H54 (cell line): ENCODE results near the gene CACUL1.

ENCODE experiments used
- DNase-seq: peaks from one replicate; pipeline ENCODE4 v3.0.0; 2011; ENCODE audit warnings: low spot score, mixed read lengths; ENCODE audit not compliant: insufficient read length
- FAIRE-seq: peaks from 3 replicates; lab custom pipeline; 2011; peaks lifted over from hg19 to GRCh38; lab: Jason Lieb, UNC
- POLR2A ChIP-seq: IDR thresholded peaks from 2 replicates; pipeline ENCODE4 v1.6.1; 2011; ENCODE audit warnings: low read depth, mild to moderate bottlenecking, low read length

Gene CACUL1

DNA sequence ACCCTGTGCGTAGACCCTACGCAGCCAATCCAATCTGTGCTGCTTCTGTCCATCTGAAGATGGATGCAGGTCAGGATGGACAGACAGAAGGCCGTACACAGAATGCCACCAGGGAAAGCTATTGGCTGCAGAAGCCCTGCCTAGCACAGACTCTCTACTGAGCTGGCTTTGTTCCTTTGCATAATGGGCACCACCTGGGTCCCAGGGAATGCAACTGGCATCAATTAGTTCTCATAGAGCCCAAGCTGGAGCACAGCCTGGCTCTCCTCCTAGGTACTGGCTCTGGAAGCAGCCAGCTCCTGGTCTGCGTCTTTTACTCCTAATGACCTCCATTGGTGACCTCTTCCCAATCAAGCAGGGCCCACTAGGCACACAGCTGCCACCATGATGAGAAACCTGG lies 26.8 kb upstream of the CACUL1 start:
- FAIRE-seq (no peak), DNase-seq (no peak)
- TF ChIP-seq POLR2A = no peak

DNA sequence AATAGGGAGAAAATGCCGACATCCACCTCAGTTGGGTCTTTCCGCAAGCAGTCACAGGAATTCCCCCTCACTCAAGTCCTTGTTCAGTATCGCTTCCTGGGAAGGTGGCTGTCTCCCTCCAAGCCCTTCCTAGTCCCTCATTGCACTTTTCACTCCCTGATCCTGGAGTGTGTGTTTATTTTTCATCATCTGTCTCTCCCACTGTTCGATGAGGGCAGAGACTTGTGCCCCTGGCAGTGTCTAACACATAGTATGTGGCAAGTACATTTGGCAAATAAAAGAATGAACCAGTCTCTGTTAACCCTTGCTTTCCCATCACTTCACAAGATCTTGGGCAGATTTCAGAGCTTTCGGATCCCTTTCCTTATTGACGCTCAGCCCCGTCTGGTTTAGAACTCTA lies 24.0 kb upstream of the CACUL1 start:
- no peak for DNase-seq
- no peak for FAIRE-seq
- TF ChIP-seq POLR2A = no peak

DNA sequence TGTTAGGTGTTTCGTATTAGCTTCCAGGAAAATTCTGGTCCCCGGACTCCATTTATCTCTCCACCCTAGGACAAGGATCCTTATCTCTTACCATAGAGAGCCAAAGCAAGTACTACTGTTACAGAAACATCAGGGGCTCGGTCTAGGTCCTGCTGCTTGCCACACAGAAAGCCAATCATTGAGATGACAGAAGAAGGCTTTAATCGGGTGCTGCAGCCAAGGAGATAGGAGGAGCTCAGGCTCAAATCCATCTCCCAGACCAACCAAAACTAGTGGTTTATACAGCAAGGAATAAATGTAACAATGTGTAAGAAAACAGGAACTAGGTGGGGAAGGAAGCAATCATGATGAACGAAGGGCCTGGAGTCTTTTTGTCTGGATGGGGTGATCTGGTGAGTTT lies 22.2 kb upstream of the CACUL1 start:
- DNase-seq (no peak), FAIRE-seq (no peak)
- TF ChIP-seq POLR2A = no peak

DNA sequence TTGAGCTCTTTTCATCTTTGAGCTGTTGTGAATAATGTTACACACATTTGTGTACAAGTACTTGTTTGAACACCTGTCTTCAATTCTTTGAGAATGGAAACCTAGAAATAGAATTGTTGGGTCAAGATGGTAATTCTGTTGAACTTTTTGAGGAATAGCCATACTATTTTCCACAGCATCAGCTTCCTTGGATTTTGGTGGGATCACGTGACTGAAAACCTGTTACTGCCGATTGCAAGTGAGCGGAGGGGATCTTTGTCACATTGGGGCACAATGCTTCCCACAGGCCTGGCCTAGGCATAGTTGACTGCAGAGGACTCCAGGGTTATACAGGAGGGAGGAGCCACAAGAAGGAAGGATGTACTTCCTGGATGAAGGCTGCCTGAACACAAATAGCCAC lies 21.3 kb upstream of the CACUL1 start:
- FAIRE-seq = no peak
- TF ChIP-seq POLR2A = no peak
- no peak for DNase-seq

DNA sequence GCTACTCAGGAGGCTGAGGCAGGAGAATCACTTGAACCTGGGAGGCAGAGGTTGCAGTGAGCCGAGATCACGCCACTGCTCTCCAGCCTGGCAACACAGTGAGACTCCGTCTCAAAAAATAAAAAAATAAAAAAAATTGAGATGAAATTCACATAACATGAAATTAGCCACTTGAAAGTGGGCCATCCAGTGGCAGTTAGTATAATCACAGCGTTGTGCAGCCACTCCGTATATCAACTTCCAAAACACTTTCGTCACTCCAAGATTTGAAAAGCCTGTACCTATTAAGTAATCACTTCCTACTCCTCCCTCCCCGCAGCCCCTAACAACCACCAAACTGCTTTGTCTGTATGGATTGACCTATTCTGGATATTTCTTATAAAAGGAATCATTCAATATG lies 20.7 kb upstream of the CACUL1 start:
- DNase-seq (no peak), FAIRE-seq (no peak)
- TF ChIP-seq POLR2A = no peak

DNA sequence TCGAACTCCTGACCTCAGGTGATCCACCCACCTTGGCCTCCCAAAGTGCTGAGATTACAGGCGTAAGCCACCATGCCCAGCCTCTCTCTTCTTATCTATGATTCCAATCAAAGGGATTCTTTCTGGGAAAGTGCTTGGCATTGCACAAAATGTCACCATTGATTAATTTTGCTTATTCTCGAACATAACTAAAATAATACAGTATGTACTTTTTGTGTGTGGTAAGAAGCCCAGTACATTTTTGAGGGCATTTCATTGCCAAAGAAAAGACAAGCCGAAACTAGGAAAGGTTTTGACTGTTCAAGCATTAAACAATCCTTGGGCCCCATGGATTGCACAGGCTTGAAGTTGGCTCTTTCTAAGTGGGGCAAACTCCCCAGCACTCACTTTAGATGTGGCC lies 18.3 kb upstream of the CACUL1 start:
- DNase-seq = no peak
- TF ChIP-seq POLR2A = no peak
- FAIRE-seq = no peak

DNA sequence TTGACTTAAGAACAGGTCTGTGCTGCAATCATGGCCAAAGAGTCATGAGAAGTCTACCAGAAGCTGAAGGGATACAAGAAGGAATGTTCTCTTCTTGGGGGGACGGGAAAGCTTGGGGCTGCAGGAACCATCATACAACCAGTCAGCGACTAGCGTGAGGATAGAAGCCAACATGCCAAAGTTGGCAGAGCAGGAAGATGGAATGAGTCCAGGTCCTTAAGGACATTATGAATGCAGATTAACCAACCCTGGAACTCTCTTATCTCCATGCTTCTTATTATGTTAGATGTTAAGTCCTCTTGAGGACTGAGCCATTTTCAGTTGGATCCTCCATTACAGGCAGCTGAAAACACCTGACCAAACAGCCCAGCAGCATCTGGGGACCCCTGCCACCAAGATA lies 17.2 kb upstream of the CACUL1 start:
- no peak for DNase-seq
- no peak for FAIRE-seq
- no peak for TF ChIP-seq POLR2A

DNA sequence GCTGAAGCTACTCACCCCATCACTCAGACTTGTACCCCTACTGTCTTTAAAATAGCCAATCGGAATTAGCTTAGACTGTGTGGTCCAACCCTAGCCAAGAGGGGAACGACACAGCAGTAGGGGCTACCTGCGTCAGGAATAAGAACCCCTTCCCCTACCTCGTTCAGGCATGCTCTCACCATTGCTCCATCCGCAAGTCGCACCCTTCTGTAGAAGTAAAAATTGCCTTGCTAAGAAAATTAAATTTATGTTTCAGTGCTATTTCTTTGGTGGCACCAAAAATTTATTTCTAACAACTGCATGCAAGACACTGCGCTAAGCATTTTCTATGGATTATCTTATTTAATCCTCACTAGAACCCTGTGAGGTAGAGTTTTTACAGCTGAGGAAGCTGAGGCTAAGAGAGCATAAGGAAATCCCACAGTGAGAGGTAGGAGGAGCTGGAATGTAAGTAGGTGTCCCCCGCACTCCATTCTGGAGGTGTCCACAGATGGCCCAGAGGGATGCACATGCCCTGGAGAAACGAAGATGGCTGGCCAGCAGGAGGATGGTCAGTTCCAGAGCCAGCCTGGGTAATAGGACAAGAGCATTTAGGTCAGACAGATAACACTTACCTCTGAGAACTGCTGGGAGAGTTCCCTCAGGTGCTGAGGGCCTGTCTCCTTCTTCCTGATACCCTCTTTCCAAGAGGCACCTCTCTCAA lies 15.3 kb upstream of the CACUL1 start:
- FAIRE-seq = no peak
- DNase-seq = no peak
- no peak for TF ChIP-seq POLR2A

DNA sequence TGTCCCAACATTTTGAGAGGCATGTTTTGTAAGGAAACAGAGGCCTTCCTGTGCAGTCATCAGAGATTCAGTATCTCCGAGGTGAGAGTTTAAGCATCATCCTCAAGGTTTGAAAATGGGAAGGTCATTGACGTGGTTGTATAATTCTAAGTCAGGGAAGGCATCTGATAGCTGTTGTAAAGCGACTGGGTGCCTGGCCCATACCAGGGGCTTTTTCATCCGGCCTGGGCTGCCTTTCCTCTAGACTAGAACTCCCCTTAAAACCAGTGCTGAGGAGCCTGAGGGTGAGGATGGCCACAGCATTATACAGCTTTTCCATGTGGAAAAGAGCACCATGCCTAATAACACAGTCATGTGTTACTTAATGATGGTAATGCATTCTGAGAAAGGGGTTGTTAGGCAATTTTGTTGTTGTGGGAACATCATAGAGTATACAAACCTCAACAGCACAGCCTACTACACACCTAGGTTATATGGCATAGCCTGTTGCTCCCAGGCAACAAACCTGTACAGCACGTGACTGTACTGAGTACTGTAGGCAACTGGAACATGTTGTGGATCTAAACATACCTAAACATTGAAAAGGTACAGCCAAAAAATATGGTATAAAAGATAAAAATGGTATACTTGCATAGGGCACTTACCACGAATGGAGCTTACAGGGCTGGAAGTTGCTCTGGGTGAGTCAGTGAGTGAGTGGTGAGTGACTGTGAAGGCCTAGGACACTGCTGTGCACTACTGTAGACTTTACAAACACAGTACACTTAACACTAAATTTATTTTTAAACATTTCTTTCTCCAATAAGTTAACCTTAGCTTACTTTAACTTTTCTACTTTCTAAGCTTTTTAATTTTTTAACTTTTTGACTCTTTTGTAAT lies 13.5 kb upstream of the CACUL1 start:
- no peak for DNase-seq
- TF ChIP-seq POLR2A = no peak
- no peak for FAIRE-seq

DNA sequence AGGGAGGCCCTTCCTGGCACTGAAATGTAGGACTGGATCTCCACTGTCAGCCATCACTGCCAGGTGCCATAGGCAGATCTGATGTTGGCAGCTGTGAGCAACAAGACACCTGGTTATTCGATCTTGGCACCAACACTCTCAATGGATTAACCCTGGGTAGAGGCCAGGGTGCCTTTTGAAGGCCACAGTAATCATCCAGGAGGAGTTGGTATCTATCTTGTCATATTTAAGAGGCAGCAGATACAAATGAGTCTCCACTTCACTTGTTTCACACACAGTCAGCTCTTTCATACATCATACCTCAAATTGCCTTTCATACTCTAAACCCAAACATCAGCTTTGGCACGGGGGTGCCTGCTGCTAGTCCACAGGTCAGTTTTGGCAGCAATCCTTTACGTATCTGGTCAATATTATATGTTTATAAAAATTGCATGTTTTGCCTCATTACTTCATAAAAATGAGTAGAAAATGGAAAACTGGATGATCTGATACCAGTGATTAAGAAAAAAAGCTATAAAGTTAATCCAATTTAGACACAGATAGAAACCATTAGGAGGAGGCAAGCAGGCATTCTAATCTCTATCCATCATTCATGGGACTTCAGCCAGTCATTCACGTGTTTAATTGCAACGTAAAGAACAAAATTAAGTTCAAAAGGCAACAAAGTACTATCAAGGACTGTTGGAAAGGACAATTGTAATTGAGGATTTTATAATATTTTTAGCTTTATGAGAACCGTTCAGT lies 12.7 kb upstream of the CACUL1 start:
- TF ChIP-seq POLR2A = no peak
- DNase-seq (no peak), FAIRE-seq (no peak)

DNA sequence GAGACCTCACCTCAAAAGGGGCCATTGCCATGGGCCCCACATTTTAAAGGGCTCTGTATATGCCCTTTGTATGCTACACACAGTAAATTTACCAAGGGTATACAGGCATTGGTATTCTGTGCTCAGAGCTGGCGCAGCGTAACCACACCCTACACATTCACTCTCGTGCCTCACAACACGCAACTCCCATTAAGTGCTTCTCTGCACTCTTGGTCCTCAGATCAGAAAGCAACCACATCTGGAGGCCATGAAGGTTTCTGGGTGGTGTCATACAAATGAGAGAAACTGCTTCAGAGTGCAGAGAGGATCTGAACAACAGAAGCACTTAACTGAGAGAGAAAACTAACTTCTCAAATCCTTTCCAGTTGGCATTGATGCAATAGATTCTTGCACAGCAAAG lies 9.4 kb upstream of the CACUL1 start:
- DNase-seq (no peak), FAIRE-seq (no peak)
- TF ChIP-seq POLR2A = no peak

DNA sequence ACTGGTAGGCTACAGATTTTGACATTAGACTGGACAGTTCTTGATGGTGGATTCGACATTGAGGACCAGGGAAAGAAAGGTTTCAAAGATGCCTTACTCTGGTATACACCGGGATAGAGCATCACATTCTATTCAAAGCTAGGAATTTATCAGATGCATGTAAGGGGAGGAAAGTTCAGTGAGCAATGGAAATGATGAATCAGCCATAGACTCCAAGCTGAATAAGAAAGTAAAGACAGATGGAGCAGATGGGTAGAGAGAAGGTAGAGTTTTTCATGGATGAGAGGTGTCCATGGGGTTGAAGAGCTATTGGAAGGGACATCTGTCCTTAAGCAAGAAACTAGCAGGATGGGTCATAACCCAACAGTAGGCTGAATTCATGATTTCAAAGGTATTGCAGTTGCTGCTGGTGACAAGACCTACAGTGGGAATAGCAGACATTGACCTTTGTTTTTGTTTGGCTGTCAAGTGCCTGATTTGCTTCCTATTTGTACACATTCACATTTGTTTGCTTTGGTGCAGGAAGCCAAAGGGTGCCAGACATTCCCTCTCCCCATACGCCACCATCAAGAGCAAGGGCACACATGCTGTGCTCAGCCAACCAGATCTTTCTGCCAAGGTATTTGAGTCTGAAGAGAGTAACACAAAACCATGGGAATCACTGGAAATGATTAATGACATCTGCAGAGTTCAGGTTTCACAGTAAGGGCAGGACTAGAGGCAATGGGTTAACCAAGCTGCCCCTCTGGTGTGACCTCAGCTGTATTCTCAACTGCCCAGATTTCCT lies 8.6 kb upstream of the CACUL1 start:
- DNase-seq (no peak), FAIRE-seq (no peak)
- TF ChIP-seq POLR2A = no peak

DNA sequence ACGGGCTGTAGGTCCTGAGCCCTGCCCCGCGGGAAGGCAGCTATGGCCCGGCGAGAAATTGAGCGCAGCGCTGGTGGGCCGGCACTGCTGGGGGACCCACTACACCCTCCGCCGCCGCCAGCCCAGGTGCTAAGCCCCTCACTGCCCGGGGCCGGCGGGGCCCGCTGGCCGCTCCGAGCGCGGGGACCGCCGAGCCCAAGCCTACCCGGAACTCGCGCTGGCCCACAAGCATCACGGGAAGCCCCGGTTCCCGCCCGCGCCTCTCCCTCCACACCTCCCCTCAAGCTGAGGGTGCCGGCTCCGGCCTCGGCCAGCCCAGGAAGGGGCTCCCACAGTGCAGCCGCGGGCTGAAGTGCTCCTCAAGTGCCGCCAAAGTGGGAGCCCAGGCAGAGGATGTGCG lies 5.5 kb upstream of the CACUL1 start:
- TF ChIP-seq POLR2A = no peak
- no peak for DNase-seq
- no peak for FAIRE-seq

DNA sequence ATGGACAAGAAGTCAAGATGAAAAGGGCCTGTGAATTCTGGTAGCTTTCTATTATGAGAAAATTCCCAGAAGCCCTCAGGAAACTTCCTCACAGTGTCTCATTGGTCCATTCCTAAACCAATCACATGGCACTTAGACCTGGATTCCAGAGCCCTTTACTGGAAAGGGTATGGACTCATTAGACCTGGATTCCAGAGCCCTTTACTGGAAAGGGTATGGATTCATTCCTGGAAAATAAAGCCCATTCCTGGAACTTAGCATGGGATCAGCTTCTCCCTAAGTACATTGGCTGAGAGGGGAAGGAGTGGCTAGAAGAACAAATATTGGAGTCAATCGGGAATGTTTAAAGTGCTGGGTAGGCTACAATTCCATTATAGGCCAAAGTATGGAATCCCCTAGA lies 3.7 kb upstream of the CACUL1 start:
- FAIRE-seq (no peak), DNase-seq (no peak)
- TF ChIP-seq POLR2A = no peak

DNA sequence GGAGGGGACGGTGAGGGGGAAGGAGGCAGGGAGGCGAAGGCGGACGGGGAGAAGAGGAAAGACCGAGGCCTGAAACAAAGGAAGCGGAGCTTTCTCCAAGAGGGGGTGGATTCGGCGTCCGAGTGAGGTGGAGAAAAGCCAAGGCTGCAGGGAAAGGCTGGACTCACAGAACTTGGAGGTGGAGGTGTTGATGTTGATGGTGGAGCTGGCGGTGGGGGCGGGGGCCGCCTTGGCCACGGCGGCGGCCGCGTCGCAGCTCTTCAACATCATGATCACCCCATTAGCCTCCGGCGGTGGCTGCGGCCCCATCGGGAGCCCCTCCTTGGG lies 578 bp downstream of the CACUL1 start:
- DNase-seq = peak; percentile 20
- no peak for TF ChIP-seq POLR2A
- FAIRE-seq = no peak
